GM21528 (cell line): Measurements from ENCODE around the gene CCDC92B.
A peak's percentile ranks its signal among the peaks of the same experiment; 100 is the strongest.

Experiments used
- ATAC-seq: cut with Tn5 transposase; IDR thresholded peaks from one replicate; pipeline ENCODE4 v1.9.1; 2021; ENCODE audit warnings: mild to moderate bottlenecking, moderate library complexity; ENCODE audit not compliant: unreplicated experiment, low FRiP score

The CCDC92B gene

DNA sequence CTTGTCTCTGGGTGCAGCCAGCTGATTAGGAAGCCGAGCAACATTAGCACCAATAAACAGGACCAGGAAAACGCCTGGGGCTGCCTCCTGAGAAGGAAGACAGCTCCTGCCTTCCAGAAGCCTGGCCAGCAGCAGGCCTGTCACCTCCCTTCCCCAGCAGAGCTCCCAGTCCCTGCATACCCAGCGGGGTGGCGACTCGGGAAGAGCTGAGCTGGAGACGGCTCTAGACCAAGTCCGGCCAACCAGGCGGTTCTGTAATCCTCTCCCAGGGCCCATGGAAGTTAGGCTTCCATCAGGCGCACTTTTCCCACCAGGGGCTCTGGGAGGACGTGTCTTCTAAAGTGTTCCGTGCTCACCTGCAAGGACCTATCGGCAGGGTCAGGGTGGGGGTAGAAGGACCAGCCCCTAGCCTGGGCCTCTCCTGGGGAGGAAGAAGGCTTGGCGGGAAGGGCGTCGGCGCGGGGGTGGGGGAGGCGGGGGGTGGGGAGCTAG is 25.9 kb downstream of the CCDC92B start:
- no peak for ATAC-seq

DNA sequence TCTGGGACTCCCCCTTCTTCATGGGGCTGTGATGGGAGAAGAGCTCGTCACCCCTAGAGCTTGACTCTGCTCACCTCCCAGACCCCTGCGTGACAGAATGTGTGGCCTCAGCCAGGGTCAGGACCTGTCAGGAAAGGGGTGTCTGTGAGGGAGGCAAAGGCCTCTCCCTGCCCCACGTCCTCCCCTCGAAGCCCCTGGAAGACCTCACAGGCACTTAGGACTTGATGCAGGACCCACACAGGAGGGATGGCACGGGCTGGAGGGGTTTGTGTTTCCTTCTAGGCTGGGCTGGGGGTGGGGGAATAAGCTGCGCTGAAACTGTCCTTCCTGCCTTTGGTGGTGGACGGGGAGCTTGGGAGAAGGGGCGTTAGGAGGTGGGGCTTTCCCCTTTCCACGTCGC is 26.8 kb downstream of the CCDC92B start:
- no peak for ATAC-seq

DNA sequence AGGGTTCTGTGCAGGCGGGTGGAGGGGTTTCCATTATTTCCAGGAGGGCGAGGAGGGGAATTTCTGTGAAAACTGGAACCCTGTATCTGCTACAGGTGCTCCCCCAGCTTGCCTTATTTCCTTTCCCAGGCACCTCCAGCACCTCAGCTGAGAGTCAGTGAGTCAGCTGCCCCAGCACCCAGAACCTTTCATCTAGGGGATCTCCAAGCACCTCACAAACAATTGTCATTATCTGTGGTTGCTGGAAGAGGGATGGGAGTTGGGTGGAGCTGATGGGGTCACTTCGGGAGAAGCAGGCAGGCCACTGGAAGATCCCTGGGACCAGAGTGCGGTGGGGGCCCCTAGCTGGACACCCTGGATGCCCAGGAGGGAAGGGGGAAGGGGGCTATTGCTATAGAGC is 27.8 kb downstream of the CCDC92B start:
- ATAC-seq = no peak

DNA sequence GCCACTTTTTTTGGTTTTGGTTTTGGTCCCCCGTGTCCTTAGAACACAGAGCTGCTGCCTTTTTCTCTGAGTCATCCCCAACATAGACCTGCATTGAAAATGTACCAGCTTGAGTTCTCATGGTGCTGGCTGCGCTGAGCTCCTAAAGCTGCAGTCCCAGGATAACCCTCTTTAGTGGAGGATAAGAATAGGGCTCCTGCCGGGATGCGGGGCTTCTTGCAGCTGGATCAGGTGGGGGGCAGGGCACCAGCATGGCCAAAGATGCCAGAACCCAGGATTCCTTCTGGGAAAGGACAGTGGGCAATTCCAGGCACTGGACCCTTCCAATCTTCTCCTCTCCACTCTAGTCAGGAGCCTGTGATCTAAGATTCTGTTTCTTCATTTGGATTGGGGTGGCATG is 29.6 kb downstream of the CCDC92B start:
- no peak for ATAC-seq

DNA sequence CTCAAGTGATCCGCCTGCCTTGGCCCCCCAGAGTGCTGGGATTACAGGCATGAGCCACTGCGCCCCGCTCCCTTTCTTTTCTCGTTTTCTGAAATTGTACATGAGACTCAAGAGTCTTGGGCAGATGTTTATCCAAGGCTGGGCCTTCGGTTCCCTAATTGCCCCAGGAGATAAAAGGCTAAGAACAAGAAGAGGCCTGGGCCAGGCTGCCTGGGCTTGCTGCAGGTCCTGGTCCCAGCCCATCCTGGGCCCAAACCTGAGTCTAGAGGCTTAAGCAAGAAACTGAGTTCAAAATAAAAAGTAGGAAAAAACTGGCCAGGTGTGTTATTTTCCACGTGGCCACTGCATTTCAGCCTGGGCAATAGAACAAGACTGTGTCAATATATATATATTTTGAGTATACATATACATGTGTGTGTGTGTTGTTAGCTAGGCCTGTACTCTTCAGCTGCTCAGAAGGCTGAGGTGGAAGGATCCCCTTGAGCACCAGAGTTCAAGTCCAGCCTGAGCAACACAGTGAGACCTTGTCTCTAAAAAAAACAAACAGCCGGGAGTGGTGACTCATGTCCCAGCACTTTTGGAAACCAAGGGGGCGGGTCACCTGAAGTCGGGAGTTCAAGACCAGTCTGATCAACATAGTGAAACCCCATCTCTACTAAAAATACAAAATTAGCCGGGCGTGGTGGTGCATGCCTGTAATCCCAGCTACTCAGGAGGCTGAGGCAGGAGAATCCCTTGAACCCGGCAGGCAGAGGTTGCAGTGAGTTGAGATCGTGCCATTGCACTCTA is 31.1 kb downstream of the CCDC92B start:
- ATAC-seq = no peak

DNA sequence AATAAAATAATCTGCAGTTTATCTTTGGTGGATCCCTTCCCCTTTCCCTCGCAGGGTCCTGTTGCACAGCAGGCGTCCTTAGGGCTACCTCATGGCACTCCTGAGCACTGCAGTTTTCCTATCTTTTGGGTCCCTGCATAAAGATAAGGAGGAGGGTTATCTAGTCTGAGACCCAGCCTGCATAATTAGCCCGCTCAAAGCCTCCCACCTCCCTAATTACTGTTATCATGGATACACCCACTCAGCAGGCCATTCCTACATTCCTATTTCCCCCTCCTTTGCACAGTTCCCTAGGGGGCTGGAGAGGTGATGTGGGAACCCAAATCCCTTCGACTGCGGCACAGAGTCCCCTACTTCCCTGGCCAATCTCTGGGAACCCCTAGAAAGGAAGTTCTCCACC is 32.8 kb downstream of the CCDC92B start:
- no peak for ATAC-seq

DNA sequence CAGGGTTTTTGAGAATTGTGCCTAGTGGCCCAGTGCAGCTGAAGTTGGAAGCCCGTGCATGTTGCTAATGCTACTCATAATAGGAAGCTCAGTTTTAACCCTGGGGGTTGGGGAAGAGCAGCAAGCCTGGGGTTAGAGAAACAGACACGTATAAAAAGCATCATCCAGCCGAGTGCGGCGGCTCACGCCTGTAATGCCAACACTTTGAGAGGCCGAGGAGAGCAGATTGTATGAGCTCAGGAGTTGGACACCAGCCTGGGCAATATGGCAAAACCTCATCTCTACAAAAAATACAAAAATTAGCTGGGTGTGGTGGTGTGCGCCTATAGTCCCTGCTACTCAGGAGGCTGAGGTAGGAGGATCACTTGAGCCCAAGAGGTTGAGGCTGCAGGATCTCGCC is 35.6 kb downstream of the CCDC92B start:
- ATAC-seq = no peak

DNA sequence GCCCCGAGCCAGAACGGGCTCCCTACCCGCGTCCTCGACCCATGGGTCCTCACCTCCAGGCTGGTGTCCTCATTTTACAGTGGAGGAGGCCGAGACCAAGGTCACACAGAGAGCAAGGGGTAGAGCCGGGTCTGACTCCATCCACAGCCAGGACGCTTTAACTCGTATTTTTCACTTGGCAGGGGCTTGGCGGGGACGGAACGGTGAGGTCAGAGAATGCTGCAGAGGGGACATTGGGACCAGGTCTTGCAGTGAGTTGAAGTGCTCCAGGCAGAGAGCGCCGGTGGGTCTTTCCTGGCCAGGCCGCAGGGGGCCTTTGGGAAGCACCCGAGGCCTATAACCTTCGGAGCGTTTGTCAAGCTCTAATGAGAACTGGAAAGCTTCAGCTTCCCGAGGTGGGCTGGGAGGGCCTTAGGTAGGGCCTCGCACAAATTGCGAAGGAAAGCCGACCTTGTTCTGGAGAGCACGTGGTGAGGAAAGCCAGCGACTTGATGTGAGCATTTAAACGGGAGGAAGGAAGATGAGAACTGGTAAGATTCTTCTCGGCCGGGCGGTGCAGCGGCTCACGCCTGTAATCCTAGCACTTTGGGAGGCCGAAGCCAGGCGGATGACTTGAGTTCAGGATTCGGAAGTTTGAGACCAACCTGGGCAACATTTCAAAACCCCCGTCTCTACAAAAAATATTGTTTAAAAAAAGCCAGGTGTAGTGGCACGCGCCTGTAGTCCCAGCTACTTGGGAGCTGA is 37.0 kb downstream of the CCDC92B start:
- no peak for ATAC-seq

DNA sequence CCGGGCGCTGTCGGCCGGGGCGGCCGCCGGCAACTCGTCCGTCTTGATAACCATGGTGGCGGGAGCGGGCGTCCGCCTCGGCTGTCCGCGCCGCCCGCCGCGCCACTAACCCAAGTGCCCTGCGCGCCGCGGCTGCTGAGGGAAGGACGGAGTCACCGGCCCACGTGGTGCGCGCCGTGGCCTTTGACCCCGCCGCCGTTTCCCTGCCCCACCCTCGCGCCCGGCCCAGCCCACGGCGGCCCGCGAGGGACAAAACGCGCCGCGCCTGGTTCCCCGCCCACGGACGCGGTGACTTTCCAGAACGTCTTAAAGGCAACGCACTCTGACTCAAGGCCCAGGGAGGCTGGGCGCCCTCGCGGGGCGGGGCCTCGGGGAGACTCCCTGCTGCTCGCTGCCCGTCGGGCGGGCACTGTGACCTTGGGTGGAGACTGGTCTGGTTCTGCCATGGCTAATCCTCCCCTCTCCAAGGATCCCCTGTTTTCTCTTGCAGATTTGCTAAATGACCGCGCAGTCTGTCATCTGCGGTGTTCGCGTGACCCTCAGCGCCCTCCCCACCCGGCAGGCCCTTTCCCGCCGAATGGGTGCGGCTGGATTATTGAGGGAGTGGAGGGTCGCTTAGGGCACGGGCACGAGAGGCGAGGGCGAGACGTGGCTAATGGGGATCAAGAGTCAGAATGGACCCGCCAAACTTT is 37.7 kb downstream of the CCDC92B start, which contains the start of gene CLUH:
CLUH (minus strand) TSS at position 157 of the 692 bp plus-strand sequence; CDS start at position 54, 103 bp downstream.
- peak; percentile 67 for ATAC-seq

DNA sequence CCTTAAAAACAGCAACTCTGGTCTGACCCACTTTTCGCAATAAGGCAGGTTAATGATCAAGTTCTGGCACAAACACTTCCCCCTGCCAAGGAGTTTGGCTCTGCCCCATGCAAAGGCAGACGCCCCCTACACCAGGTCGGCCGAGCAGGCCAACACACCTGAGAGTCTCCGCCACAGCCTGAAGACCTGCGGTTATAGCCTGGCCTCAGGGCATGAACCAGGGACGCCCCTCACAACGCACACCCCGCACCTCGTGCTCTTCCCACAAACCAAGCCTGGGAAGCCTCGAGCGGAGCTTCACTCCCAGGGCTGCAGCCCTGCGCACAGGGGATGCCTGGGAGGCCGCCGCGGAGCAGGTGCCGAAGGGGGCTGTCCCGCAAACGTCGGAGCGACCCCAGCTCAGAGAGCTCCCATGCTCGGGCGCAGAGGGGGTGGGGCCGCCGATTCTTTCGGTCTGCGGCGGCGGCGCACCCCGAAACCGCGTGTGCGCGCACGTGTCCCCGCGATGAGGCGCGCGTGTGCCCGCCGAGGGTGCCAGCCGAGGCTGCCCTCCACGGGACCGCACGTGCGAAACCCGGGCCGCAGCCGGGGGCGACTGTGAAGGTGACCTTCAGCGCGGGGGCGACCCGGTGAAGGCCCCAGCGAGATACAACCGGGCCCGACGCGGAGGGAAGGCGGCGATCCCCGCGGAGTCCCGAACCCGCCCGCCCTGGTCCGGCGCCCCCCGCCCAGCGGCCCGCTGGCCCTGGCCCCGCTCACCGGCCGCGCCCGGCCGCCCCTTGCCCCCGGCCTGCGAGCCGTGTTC is 38.4 kb downstream of the CCDC92B start:
- peak; percentile 34 for ATAC-seq

DNA sequence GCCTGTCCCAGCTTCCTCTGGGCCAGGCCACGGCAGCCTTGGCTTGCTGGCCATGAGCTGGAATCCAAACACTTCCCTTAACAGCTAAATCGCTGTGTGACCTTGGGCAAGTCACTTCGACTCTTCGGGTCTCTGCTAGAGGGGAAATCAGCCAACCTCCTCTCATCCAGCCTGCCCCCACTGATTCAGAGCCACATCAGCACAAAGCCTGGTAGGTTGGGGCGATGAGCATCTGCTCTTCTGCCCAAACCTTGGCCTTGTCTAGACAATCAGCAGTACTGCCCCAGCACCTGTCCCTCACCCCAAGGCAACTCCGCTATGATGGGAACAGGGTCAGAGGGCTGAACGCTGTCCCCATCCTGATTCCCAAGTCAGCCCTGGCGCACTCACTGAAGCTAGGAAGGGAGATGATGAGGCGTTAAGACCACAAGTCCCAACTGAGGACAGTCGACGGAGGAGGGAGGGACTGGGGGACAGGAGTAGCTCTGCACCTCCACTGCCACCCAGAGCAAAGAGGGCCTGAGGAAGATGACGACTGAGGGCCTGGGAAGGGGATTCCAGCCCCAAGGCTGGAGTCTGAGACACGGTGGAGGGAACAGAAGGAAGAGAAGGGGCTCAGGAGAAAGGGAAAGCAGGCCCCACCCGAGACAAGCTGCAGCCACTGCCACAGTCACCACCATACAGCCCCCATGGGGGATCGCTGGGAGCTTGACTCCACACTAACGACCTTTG is 39.2 kb downstream of the CCDC92B start:
- ATAC-seq = peak; percentile 2

DNA sequence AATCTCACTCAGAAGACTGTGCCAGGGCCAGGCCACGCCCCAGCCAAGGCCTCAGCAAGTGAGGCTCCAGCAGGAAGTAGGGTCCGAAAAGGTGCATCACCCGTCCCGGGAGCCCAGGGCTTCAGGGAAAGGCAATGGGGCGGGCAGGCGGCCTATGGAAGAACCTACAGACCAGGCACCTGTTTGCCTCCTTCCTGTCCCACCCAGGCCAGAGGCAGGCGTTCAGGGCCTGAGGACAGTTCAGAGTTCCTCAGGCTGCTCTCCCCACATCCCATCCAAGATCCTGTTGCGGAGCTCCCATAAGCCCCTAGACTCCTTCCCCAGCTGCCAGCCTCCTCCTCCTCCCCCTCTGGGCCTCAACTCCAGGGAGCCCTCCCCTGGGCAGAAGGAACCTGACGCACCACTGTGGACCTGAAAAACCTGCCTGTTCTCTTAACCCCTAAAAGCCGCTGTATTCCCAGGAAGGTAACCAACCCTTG is 40.2 kb downstream of the CCDC92B start:
- ATAC-seq = no peak

DNA sequence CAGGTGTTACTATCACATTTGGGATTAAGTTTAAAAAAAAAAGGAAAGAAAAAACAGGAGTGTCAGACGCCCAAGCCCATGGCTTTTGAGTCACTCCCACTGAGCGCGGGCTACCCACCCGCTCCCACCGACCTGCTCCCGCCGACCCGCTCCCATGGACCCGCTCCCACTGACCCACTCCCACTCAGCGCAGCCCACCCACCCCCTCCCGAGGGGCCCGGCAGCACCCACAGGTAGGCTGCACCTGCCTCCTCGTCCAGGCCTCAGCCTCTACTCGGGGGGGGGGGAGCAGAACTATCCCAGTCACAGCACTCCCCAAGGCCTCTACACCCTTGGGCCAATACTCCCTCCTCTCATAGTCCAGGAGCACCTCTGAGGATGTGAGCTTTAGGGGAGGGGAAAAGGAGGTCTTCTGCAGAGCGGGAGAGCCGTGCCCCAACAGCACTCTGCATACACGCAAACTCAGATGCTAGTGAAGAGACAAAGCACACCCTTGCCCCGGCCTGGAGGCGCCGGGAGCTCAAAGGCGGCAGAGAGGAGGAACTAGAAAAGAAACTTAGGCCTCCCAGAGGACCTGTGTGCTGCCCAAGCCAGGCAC is 40.8 kb downstream of the CCDC92B start:
- ATAC-seq = no peak

DNA sequence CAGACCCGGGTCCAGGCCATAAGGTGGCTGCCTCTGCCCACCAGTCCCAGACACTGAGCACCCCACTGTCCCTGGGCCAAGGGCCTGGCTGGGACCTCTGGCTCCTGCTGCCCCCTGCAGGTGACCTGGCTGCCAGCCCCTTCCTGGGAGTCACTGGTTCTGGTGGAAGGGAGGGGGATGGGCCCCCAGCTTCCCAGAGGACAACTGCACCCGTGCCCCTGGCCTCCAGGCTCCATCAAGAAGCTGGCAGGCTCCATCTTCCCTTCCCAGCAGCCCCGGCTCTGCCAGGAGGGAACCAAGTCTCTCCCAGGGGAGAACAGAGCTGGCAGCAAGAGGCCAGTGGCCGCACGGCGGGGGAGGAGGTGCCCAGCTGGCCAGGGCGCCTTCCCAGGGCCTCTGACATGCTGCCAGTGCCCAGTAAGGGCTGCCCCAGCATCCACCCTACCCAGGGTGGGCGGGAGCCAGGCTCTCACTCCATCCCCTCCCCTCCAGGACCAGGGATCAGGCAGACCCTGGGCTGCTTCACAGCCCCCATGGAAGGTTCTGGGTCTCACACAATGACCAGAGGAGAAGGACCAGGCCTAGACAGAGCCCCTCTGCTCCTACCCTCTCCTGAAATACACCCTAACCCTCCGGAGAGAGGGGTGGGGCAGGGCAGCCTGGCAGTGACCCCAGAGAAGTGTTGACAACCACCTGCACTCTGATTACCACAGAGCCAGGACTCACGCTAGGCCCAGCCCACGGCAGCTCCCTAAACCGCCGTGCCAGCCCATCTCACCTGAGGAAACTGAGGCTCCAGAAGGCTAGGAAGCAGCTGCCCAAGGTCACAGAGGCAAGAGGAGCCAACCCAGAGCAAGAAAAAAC is 41.5 kb downstream of the CCDC92B start:
- ATAC-seq = no peak

DNA sequence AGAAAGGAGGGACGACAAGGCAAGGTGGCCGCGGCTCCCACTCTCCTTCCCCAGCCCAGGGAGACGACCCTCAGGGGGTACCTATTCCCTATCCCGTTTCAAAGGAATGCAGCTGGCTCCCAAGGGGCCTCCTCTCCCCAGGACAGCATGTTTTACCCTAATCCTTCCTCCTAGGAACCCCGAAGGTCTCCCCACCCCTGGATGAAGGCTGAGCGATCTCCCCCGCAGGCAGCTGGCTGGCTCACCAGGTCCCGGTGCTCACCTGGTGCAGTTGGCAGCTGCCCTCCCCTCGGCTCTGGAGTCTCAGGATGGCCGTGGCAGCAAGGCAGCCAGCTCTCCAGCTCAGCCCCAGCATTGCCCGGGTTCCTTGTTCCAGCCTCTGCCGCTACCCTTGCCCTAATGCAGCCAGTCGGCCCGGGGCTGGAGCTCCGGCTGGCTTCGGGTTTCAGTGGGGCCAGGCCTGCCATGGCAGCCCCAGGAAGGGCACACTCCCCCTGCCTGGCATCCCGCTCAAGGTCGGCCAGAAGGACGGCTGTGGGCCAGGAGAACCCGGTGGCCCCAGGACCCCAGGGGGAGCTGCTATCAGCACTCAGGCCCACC is 42.4 kb downstream of the CCDC92B start:
- ATAC-seq = no peak

DNA sequence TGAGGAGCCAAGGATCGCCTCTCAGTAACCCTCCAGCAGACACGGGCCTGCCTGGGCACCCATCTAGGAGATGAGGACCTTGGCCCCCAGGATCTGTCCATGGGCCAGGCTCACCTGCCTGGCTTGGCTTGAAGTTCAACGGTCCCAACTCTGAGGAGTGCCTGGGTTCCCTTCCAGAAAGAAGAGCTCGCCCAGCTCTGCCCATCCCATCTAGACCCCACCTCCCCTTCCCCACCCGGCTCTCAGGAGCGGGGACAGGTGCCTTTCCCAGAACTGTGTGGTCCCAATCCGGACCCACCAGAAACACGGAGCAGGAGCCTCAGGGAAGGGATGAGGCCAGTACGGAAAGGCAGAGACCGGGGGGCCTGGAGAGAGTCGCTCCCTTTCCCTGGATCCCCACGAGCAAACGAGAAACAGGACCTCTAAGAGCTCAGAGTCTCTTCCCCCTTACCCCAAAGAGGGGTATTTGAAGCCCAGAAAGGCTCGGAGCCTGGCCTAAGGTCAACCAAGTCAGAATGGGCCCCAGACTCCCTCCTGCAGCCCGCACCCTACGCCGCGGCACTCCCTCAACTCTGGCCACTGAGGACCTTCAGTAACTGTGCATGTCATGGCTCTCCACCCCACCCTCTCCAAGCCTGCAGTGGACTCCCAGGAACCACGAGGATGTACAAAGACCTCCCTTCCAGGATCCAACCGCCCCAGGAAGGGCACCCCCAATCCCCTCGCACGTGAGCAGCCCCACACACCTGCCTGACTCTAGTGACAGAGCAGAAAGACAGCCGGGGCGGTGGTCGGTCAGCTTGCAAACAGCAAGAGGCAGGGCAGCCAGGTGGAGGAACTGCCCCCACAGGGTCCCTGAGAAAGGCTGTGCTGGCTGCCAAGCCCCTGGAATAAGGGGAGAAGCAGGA is 43.3 kb downstream of the CCDC92B start:
- no peak for ATAC-seq

DNA sequence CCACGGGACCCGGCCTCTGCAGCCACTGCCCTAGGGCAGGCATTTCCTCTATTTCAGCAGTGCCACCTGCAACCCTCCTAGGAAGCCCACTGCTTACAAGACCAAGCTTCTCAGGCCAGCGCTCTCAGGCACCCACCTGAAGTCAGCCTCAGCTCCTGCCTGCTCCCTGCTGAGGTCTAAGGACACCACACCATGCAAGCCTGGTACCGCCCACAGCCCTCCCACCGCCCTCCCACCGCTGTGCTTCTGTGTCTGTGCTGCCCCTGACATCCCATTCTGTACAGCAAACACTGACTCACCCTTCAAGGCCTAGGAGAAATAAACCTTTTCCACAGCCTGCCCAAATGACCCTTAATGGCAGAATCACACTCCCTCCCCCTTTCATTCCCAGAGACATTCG is 44.2 kb downstream of the CCDC92B start:
- no peak for ATAC-seq
